CD4-positive, alpha-beta T cell treated with Interleukin-1 beta for 1 hour (primary cell): Measurements from ENCODE around the gene TPRA1.

Experiments used
- DNase-seq, 2 donors: peaks; one replicate each; pipeline ENCODE4 v3.0.0-alpha.2; 2020 to 2022

Gene TPRA1

DNA sequence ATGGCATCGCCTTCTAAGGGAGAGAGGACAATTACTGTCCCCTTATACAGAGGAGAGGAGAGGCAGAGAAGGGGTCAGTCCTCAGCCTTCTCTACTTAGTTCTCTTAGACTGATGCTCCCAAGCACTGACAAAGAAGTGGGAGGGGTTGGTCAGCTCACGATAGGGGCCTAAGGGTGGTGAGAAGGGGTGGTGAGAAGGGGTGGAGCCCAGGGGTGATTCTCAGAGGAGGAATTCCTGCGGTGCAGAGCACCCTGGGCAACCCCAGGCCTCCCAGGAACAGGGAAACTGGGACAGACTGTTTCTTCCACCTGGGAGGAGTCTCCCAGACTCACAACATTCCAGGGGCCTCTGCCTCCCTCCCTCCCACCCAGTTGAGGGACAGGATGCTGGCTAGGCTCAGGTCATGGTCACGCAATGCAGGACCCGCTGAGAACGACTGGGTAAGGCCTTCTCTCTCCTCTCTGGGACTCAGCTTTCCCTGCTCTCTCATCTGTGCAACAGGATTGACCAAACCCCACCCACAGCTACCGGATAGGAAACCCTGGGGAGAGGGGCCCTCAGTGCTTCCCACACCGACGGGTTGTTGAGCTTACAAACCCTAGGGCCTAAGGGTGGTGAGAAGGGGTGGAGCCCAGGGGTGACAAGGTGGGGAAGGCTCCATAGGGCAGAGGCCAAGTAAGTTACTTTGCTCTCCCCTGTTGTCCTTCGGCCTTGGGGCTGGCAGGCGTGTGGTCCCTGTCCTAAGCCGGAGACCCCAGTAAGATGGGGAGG lies 1.5 kb downstream of the TPRA1 start:
- DNase-seq, result no peak

DNA sequence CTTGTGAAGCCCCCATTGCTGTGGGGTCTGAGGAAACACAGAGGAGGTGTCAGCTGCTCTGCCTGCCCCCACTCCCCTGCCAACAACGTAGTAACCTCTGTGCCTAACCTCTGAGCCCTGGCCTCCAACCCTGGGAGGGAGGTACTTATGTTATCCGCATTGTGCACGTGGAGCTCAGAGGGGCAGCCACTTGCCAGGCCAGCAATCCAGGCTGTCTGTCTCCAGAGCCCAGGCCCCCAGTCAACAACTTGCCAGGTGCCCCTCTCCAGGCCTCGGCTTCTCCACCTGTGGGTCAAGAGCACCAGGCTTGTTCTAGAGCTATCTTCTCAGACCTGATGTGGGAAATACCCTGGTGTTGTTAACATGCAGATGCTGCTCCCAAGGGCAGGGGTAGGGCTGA lies 2.7 kb downstream of the TPRA1 start:
- no peak for DNase-seq

DNA sequence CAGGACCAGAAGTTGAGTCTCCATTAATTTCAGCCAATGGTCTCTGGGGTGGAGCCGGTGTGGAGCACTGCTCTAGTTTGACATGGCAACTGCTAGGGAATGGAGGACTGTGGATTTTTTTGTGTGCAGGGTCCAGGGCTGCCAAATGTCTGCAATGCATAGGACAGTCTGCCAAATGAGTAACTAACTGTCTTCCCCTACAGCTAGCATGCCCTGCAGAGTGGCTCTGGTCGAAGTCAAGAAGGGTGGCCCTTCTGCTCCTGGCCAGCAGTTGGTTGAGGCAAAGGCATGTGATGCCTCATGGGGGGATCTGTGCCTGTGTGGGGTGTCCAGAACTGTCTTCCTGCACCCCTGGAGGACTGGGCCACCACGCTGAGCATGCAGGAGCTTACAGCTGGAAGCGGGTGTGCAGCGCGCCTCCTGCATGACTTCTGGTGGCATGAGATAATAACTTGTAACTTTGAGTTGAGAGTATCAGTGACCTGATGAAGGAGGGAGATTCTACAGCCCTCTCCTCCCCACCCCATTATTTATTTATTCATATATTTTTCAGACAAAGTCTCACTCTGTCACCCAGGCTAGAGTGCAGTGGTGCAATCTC lies 4.6 kb downstream of the TPRA1 start:
- no peak for DNase-seq

DNA sequence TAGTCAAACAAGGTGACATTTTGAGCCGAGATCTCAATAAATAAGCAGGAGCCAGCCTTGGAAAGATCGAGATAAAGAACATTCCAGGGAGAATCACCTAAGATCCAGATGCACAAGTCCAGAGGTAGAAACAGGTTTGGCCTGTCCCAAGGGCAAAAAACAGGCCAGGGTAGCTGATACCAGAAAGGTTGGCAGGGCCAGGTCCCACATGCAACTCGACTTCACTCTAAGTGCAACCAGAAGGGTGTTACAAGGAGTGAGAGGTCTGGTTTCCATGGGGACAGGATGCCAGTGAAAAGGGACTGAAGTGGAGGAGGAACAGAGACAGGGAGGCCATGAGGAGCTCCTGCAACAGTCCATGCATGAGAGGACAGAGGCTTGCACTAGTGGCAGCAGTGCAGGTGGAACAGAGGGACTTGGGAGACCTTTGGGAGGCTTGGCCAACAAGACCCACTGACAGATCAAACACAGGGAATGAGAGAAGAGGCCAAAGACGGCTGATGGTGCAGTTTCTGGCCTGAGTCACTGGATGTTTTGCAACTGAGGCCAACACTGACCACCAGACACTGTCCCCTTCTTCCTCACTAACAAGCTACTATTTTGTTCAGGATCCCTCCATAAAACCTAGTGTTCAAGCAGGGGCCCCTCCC lies 5.2 kb downstream of the TPRA1 start:
- no peak for DNase-seq

DNA sequence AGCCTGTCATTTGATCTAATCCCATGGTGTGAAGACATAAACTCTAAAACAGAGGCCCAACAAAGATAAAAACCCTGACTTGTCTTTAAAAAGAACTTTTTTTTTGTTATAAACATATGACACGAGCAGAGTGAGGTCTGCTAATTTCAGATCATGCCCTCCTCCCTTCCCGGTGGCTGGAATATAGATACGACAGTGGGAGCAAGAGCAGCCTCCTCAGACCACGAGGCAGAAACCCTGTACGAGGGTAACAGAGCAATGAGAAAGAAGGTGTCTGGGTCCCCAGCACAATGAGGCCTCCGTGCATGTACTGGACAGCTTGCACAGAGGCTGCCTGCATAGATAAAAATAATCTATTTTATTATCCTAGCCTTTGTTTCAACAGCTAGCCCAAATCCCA lies 5.8 kb downstream of the TPRA1 start:
- no peak for DNase-seq

DNA sequence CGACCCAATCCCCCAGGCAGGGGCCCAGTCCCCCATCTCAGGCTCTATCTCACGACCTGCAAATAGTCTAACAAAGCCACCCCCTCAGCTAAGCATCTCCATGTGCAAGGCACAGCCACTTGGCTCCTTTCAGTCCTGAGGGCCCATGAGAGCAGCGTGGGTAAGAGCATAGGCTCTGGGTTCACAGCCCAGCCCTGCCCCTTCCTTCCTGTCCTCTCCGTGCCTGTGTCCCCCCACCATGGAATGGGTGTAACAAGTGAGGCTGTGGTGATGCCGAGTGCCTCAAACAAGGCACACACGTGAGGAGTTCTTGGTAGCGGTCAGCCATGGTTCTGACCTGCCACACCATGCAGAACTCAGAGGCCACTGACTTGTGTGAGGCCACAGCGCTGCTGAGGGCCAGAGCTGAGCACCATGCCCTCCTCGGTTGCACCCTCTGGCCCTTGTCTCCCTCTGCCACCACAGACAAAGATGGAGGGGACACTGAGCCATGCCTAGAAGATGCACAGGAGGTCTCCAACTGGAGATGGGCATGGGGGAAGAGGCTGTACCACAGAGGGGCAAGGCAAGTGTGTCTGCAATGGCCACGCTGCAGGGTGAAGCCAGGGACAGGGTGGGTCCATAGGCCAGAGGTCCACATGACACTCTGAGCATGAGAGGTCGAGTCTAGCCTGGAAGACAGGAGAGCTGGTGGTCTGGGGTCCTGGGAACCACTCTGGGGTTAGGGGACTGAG lies 10.0 kb downstream of the TPRA1 start:
- DNase-seq, result no peak

DNA sequence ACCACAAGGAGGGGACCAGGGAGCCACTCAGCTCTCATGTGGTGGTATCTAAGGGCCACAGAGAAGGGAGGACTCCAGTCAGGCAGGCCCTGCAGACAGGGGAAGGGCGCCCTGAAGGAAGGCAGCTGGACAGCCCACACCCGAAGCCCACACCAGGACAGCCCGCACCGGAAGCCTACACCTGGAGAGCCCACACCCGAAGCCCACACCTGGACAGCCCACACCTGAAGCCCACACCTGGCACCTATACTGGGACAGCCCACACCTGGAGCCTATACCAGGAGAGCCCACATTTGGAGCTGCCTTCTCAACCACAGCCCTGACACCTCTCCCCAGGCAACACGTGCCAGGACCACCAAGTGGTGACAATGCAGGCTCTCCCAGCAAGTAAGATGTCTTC lies 11.7 kb downstream of the TPRA1 start:
- no peak for DNase-seq

DNA sequence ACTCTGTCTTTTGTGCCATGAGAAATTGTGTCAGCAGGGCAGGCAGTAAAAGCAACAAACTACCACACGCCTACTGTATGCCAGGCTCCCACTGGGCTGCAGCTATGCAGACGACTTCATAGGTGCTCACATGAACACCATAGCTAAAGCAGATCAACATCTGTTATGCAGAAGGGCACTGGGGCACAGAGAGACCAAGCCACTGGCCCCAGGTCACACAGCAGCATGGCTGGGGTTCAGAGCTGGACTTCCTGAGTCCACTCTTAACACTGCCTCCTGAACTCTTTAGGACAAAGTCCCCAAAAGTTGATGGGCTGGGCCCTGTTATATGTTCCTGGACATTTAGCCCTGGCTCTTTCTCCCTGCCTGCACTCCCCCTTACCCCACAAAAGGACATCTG lies 12.4 kb downstream of the TPRA1 start:
- DNase-seq, result no peak

DNA sequence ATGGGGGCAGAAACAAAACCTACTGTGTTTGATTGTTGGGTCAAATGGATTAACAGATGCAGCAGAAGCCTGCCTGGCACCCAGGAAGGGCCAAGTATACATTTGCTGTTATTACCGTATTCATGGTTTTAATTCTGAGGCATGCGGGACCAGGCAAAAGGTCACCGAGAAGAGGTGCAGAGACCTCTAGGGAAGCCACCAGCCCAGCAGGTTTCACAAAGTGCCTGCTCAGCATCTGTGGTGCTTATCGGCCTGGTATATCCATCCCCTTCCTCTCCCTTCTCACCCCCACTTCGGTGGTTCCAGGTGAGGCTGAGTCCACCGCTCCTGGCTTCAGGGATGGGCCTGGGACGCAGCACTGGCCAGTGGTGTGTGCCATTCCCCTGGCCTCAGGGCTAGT lies 13.1 kb downstream of the TPRA1 start:
- DNase-seq, result no peak

DNA sequence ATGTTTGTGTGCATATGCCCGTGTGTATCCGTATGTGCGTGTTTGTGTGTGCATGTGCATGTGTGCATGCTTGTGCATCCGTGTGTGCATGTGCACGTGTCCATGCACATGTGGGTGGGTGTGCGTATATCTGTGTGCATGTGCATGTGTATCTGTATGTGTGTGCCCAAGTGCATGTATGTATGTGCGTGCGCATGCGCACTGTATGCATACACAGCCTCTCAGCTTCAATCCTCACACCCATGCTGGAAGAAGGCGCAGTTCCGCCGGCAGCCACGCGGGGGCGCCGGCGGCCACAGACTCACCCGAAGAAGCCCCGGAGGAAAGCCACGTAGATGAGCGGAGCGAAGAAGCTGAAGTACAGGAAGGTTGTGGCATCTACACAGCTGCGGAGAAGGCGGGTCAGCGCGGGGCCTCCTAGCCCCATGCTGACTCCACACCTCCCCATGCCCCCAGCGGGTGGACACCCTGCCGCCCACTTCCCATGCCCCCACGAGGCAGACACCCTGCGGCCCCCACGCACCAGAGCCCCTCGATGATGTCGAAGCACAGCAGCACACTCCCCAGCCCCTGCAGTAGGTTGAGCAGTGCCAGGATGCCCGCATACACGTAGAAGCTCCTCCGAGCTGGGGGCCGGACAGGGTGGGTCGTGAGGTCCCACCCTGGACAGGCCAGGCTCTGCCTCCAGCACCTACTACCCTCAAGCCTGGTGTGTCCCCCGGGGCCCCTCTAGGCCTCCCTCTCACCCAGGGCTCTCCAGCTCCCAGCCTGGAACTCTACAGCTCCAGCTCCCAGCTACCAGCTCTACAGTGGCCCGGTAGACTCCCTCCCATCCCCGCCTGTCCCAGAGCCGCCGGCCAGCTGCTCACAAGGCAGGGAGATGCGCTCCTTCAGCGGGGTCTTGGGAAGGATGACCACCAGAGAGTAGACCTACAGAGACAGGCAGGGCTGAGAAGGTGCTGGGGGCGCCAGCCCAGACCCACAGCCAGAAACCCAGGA lies 15.4 kb downstream of the TPRA1 start:
- peak; percentile 91 to 93 for DNase-seq

DNA sequence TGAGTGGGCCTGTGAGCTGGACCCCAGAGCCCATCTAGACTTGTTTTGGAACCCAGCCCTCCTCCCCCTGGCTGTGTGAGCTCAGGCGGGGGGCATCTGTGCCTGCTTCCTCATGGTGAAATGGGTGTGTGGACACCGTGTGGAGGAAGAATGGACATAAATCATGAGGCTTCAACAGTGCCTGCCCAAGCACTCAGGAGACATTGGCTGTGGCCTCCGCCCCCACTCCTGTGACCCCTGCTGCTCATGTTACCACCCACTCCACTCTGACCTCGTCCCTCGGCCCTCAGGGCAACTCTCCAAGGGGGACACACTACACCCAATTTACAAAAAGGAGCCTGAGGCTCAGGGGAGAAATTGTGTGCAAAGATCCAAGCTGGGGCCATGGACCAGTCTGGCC lies 16.6 kb downstream of the TPRA1 start:
- no peak for DNase-seq

DNA sequence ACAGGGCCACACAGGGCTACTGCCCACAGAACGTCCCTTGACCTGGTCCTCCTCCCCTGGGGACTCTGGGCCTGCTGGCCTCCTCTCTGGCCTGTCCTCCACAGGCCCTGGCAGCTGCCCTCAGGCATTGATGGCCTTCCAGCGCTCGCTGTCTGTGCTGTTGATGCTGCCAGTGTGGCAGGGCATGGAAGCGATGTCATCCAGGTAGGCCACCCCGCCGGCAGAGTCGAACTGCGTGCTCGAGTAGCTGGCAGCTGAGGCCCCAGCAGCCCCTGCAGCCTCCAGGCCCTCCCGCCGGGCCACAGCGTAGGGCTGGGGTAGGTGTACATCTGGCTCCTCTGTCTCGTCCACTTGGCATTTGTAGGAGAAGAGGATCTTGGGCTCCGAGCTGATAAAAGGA lies 17.1 kb downstream of the TPRA1 start:
- DNase-seq, result no peak

DNA sequence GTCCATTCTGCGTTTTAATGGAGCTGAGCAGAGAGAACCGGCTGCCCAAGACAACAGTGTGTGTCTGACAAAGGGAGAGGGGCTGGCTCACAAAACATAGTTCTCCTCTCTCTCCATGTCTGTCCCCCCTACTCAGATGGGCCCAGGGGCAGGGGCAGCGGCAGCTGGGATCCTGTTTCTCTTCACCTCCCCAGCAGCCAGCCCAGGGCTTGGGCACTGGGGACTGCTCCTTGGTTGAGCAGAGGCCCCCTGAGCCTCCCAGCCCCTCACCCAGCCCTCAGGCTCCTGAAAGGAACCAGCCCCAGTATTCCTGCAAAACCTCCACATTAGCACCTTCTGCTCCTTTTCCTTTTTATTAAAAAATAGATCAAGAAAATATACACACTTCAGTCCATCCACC lies 17.8 kb downstream of the TPRA1 start:
- no peak for DNase-seq

DNA sequence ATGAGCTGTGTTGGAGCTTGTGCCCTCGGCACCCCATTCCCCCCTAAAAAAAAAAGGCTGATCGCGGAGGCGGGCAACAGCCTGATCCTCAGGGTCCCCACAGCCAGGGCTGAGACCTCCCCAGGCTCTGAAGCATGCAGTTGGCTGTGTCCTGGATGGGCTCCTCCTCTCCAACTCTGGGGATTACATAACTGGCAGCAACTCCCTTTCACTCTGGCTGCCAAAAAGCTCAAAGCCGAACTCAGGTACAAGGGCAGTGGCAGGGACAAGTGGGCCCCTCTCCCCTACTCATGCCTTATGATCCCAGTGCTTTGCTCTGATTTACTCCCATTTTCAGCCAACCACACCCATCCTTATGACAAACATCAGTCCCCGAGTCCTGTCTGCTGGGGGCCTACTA lies 18.3 kb downstream of the TPRA1 start:
- DNase-seq, result no peak

DNA sequence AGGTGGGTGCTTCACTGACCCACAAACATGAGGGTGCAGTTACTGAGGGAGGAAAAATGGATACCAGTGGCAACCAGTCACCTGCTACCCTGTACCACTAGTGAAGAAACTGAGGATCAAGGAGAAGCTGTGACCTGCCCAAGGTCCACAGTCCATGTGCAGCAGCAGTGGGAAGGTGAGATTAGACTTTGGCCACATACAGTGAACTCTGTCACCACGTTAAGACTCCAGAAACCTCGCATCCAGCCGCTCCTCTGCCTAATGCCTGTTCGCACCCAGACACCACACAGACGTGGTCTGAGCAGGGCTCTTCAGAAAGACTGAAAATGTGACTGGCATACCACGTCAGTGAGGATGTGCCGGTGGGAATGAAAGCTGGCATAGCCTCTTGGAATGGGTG lies 20.0 kb downstream of the TPRA1 start:
- DNase-seq, result no peak

DNA sequence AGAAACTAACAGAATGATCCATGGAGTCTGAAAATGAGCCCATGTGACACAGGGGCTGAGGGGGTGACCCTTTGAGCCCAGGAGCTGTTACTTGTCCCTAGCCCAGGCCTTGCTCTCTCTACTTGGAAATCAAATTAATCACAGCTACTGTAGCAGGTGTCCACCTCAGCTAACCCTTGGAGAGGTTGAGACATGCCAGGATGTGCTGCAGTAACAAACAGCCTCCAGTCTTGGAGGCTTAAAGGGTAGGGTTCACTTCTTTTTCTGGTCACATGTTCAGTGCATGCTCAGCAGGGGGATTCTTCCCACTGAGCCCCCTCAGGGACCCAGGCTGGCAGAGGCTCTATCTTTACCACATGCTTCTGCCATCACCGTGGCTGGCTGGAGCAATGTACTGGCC lies 21.4 kb downstream of the TPRA1 start:
- DNase-seq, result no peak

DNA sequence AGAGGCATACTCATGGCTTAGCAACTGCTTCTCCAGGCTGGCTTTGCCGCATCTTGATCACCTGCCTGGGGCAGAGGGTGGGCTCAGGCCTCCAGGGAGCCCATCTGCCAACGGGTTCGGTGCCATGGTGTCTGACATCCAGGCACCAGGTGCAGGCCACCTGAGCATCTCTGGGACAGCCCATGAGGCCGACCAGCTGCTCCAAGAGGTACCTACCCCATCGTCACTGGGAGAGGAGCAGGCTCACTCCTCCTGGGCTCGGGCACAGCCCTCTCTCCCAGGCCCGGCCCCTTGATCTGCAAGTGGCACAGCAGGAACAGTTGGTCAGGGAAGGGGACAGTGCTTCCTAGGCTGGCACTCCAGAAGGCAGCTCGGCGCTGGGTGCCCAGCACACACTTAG lies 21.9 kb downstream of the TPRA1 start:
- DNase-seq, result no peak

DNA sequence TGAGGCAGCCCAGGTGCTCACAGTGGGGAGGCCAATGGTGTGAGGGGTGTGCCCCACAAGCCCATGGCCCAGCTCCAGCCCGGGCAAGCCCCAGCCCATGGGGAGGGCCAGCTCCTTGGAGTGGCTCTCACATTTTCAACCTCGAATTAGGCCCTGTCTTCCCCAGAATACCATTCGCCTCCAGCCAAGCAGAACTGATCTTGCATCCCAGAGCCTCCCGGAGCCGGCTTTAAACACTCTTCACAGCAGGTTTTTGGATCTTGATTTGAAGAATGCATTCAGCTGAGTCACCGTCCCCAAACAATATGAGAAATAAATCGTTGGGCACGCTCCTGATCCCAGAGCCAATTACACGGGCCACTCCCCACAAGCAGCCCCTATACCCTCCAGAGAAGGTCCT lies 23.7 kb downstream of the TPRA1 start:
- no peak for DNase-seq

DNA sequence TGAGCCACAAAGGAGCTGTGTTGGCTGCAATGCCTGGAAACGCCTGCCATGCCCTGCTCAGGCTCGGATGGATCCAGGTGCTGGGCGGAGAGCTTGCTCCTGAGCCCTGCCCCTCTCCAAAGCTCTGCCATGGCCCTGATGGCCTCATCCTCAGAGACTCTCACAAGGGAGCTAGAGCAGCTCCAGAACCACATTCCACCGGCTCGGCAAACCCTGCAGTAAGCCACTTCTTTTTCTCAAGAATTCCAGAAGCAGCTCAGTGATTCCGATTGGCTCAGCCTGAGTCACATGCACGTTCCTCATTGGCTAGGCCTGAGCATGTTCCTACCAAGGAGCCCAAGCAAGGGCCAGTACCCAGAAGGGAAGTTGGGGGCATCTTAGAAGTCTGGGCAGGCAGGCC lies 24.8 kb downstream of the TPRA1 start:
- no peak for DNase-seq

DNA sequence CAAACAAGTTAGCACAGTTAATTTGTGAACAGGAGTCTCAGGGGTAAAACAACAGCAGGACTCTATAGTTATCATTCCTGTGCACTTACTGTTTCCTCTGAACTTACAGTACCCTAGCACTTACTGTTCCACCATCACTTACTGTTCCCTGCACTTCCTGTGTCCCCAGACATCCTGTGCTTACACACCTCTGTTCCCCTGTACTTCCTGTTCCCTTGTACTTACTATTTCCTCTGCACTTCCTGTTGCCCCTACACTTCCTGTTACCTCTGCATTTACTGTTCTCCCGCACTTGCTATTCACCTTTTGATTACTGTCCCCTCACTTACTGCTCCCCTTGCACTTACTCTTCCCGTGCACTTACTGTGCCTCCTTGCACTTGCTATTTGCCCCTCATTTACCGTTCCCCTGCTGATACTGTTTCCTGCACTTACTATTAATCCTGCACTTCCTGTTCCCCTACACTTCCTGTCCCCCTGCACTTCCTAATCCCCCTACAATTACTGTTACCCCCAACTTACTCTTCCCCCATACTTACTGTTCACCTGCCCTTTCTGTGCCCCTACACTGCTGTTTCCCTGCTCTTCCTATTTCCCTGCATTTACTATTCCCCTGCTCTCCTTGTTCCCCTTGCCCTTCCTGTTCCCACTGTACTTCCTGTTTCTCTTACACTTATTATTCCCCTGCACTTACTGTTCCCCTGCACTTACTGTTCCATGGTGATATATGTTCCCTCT lies 30.3 kb downstream of the TPRA1 start:
- no peak for DNase-seq

DNA sequence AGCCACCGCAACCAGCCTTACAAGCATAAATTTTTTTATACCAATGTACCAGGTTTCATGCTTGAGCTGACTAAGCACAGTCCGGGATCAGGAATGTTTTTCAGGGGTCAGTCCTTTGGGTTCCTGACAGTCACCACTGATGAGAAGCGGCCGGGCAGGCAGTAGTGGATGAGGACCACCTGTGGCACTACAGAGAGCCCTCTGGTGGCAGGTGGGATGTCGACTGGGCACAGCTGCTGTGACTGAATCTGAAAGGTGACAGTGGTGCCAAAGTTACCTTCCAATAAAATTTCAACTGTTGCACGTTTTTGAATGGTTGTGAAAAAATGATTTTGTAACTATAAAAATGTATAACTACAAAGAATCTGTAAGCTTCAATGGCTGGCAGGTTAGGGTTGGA lies 34.0 kb downstream of the TPRA1 start:
- DNase-seq, result no peak

DNA sequence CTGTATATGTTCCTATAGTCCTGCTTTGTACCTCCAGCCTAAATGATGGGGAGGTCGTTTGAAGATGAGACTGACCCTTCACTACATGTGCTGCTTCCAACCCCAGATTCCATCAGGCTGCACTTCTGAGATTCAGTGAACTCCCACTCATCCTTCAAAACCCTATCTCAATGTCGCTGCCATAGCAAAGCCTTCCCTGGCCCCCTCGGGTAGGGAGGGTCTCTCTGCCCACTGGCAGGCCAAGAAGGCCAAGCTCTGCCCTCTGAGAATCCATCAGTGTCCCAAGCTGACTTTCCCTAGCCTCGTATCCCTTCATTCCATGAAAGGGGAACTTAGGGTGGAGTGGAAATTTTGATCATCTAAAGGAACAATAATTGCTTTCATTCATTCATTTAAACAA lies 35.4 kb downstream of the TPRA1 start:
- DNase-seq, result no peak
